H1 (cell line): ENCODE data around the gene RPS5. TPM values are rescaled to one million over a fixed set of nuclear protein-coding genes. Genes with fewer than 3 reads are reported as not detected.
A peak's percentile ranks its signal among the peaks of the same experiment; 100 is the strongest.

Experiments
- CTCF ChIA-PET: fragments of 300-600 bp; sonication (Branson Sonifier 250); formaldehyde crosslinking; loops from one replicate; lab custom pipeline; 2021; ENCODE audit not compliant: partially characterized antibody; lab: Charles Lee
- POLR2A ChIA-PET: fragments of 300-600 bp; sonication (Branson Sonifier 250); formaldehyde crosslinking; loops from one replicate; lab custom pipeline; 2021; ENCODE audit warnings: inconsistent platforms; ENCODE audit not compliant: partially characterized antibody; lab: Charles Lee
- DNase-seq, 2 experiments: peaks; one replicate each; pipeline versions ENCODE4 v3.0.0 to v3.0.0-alpha.2; 2010 to 2022; ENCODE audit warnings: low spot score in 2 of 2, low read depth in 1 of 2, mixed read lengths in 1 of 2
- FAIRE-seq: peaks from 2 replicates; lab custom pipeline; 2011; peaks lifted over from hg19 to GRCh38; lab: Jason Lieb, UNC
- H2AFZ ChIP-seq: 2 replicates; pipeline ENCODE4 v1.8.1; 2012; ENCODE audit warnings: low read length, inconsistent platforms
- H2AK5ac ChIP-seq: 2 replicates; pipeline ENCODE4 v1.6.1; 2013; ENCODE audit warnings: low read depth, low read length
- H2BK120ac ChIP-seq: replicated peaks from 2 replicates; pipeline ENCODE3; 2013; ENCODE audit warnings: low read depth, low read length, inconsistent platforms
- H2BK12ac ChIP-seq: 2 replicates; pipeline ENCODE4 v1.6.1; 2013; ENCODE audit warnings: low read depth, low read length
- H2BK15ac ChIP-seq: 2 replicates; pipeline ENCODE4 v1.6.1; 2013; ENCODE audit warnings: low read length
- H2BK20ac ChIP-seq: 2 replicates; pipeline ENCODE4 v1.6.1; 2013; ENCODE audit warnings: low read length
- H2BK5ac ChIP-seq: 2 replicates; pipeline ENCODE4 v1.6.1; 2013; ENCODE audit warnings: low read depth, low read length
- H3K14ac ChIP-seq: 2 replicates; pipeline ENCODE4 v1.6.1; 2013; ENCODE audit warnings: inconsistent platforms; ENCODE audit not compliant: insufficient read length
- H3K18ac ChIP-seq: 2 replicates; pipeline ENCODE4 v1.6.1; 2013; ENCODE audit warnings: low read length; ENCODE audit errors: extremely low read depth
- H3K23ac ChIP-seq: 2 replicates; pipeline ENCODE4 v1.6.1; 2013; ENCODE audit warnings: inconsistent platforms; ENCODE audit not compliant: insufficient read length
- H3K23me2 ChIP-seq: 2 replicates; pipeline ENCODE4 v1.6.1; 2013; ENCODE audit warnings: low read depth, low read length
- H3K27ac ChIP-seq: 2 replicates; pipeline ENCODE4 v1.6.1; 2011; ENCODE audit warnings: low read depth, low read length, inconsistent platforms
- H3K27me3 ChIP-seq, 4 experiments: replicated peaks in 1 of 4; 1 replicate in 1 of 4; 2 replicates in 3 of 4; pipeline versions ENCODE4 v1.6.1 to v1.8.1; 2011 to 2013; ENCODE audit warnings: low read length in 3 of 4, mild to moderate bottlenecking in 3 of 4, inconsistent platforms in 2 of 4, mixed read lengths in 2 of 4, moderate library complexity in 1 of 4; ENCODE audit not compliant: control insufficient read depth in 3 of 4, insufficient read depth in 3 of 4; ENCODE audit errors: extremely low read depth in 1 of 4
- H3K36me3 ChIP-seq, 4 experiments: 2 replicates each; pipeline versions ENCODE4 v1.6.1 to v1.8.1; 2011 to 2013; ENCODE audit warnings: mild to moderate bottlenecking in 4 of 4, low read length in 3 of 4, moderate library complexity in 2 of 4, control low read depth in 1 of 4, inconsistent platforms in 1 of 4; ENCODE audit not compliant: insufficient read depth in 4 of 4, control insufficient read depth in 2 of 4
- H3K4ac ChIP-seq: replicated peaks from 2 replicates; pipeline ENCODE3; 2013; ENCODE audit warnings: low read length, low read depth, mixed read lengths, inconsistent platforms; ENCODE audit not compliant: insufficient read length
- H3K4me1 ChIP-seq, 4 experiments: replicated peaks in 1 of 4; 1 replicate in 1 of 4; 2 replicates in 3 of 4; pipeline versions ENCODE4 v1.6.1 to v1.8.1; 2011 to 2013; ENCODE audit warnings: low read length in 3 of 4, inconsistent platforms in 2 of 4, mixed read lengths in 1 of 4; ENCODE audit not compliant: insufficient read depth in 4 of 4, control insufficient read depth in 3 of 4
- H3K4me2 ChIP-seq, 2 experiments: 2 replicates each; pipeline versions ENCODE4 v1.6.1 to v1.8.1; 2011 to 2013; ENCODE audit warnings: low read depth in 2 of 2, low read length in 2 of 2, control low read depth in 1 of 2, inconsistent platforms in 1 of 2, mild to moderate bottlenecking in 1 of 2; ENCODE audit not compliant: insufficient read depth in 1 of 2
- H3K4me3 ChIP-seq, 4 experiments: fragments of 200-600, 300-600 bp in 1 of 4; sonication (generic), shearing (Covaris generic), sonication (Bioruptor Twin) in 1 of 4; 2 replicates each; pipeline versions ENCODE4 v1.5.1 to v1.8.1; 2011 to 2016; ENCODE audit warnings: low read length in 4 of 4, low read depth in 3 of 4, control low read depth in 2 of 4, inconsistent platforms in 2 of 4, mild to moderate bottlenecking in 2 of 4, mixed read lengths in 1 of 4, moderate library complexity in 1 of 4; ENCODE audit not compliant: insufficient read depth in 2 of 4; ENCODE audit errors: extremely low read depth in 1 of 4
- H3K56ac ChIP-seq: replicated peaks from 2 replicates; pipeline ENCODE3; 2013; ENCODE audit warnings: low read depth, mild to moderate bottlenecking, mixed read lengths, low read length, inconsistent platforms; ENCODE audit not compliant: insufficient read length
- H3K79me1 ChIP-seq: 2 replicates; pipeline ENCODE4 v1.6.1; 2013; ENCODE audit warnings: low read depth, low read length, control low read depth
- H3K79me2 ChIP-seq, 2 experiments: 2 replicates each; pipeline versions ENCODE4 v1.6.1 to v1.8.1; 2012 to 2013; ENCODE audit warnings: low read length in 2 of 2, mild to moderate bottlenecking in 2 of 2, inconsistent platforms in 1 of 2; ENCODE audit not compliant: insufficient read depth in 2 of 2, control insufficient read depth in 1 of 2
- H3K9ac ChIP-seq, 4 experiments: replicated peaks in 1 of 4; 1 replicate in 1 of 4; 2 replicates in 3 of 4; pipeline versions ENCODE4 v1.6.1 to v1.8.1; 2011 to 2013; ENCODE audit warnings: low read depth in 3 of 4, low read length in 3 of 4, control low read depth in 2 of 4, mild to moderate bottlenecking in 2 of 4, moderate library complexity in 2 of 4, inconsistent platforms in 1 of 4; ENCODE audit errors: extremely low read depth in 1 of 4
- H3K9me3 ChIP-seq, 2 experiments: 2 replicates each; pipeline versions ENCODE4 v1.6.1 to v1.8.1; 2012 to 2013; ENCODE audit warnings: mild to moderate bottlenecking in 2 of 2, moderate library complexity in 2 of 2, control low read depth in 1 of 2, inconsistent platforms in 1 of 2, low read depth in 1 of 2, low read length in 1 of 2, mixed read lengths in 1 of 2; ENCODE audit not compliant: insufficient read depth in 2 of 2
- H4K20me1 ChIP-seq, 2 experiments: replicated peaks in 1 of 2; 2 replicates each; pipeline versions ENCODE3 to v1.8.1; 2011 to 2013; ENCODE audit warnings: inconsistent platforms in 2 of 2, low read length in 2 of 2, mild to moderate bottlenecking in 1 of 2; ENCODE audit not compliant: insufficient read depth in 2 of 2, control insufficient read depth in 1 of 2
- H4K5ac ChIP-seq: 2 replicates; pipeline ENCODE4 v1.6.1; 2013; ENCODE audit warnings: low read length, low read depth, mixed read lengths, inconsistent platforms; ENCODE audit not compliant: insufficient read length
- H4K8ac ChIP-seq: 2 replicates; pipeline ENCODE4 v1.8.0; 2013; ENCODE audit warnings: mild to moderate bottlenecking, moderate library complexity, low read length, inconsistent platforms; ENCODE audit not compliant: insufficient read depth; ENCODE audit errors: extremely low read depth
- H4K91ac ChIP-seq: replicated peaks from 2 replicates; pipeline ENCODE3; 2013; ENCODE audit warnings: low read length, mixed read lengths, inconsistent platforms; ENCODE audit not compliant: insufficient read length
- ASH2L ChIP-seq: fragments of 200-600, 300-600 bp; sonication (generic); IDR thresholded peaks from one replicate; pipeline ENCODE4 v1.7.1; 2017; ENCODE audit warnings: low read length
- E2F6 ChIP-seq: IDR thresholded peaks from 2 replicates; pipeline ENCODE4 v1.6.1; 2012; ENCODE audit warnings: inconsistent platforms
- GTF2F1 ChIP-seq: IDR thresholded peaks from 2 replicates; pipeline ENCODE4 v1.6.1; 2012; ENCODE audit warnings: low read depth, low read length, improper control_type of control experiment, borderline replicate concordance
- JUND ChIP-seq: IDR thresholded peaks from 2 replicates; pipeline ENCODE4 v1.6.1; 2011; ENCODE audit warnings: mild to moderate bottlenecking, improper control_type of control experiment, low read length
- KDM4A ChIP-seq: IDR thresholded peaks from one replicate; pipeline ENCODE4 v1.7.1; 2012; ENCODE audit warnings: low read depth, mild to moderate bottlenecking, moderate library complexity, low read length, inconsistent platforms; ENCODE audit not compliant: severe bottlenecking
- POLR2AphosphoS5 ChIP-seq: IDR thresholded peaks from 2 replicates; pipeline ENCODE4 v1.6.1; 2011; ENCODE audit warnings: low read depth, low read length
- RXRA ChIP-seq: IDR thresholded peaks from 2 replicates; pipeline ENCODE4 v1.6.1; 2011; ENCODE audit warnings: low read depth, mild to moderate bottlenecking, low read length, moderate library complexity; ENCODE audit not compliant: insufficient read depth
- SIN3A ChIP-seq, 2 experiments: IDR thresholded peaks in 1 of 2; conservative IDR thresholded peaks in 1 of 2; 2 replicates each; pipeline ENCODE4 v1.6.1; 2011 to 2012; ENCODE audit warnings: low read length in 2 of 2, improper control_type of control experiment in 1 of 2, low read depth in 1 of 2, mild to moderate bottlenecking in 1 of 2
- SUZ12 ChIP-seq: fragments of 200-600 bp; sonication (generic); IDR thresholded peaks from 2 replicates; pipeline ENCODE4 v1.6.1; 2012; ENCODE audit warnings: mild to moderate bottlenecking, inconsistent platforms, low read length, moderate library complexity, mixed read lengths
- YY1 ChIP-seq: IDR thresholded peaks from 2 replicates; pipeline ENCODE4 v1.6.1; 2011; ENCODE audit warnings: low read depth, mild to moderate bottlenecking, low read length
- WGBS, 2 experiments: shearing (Covaris generic) in 1 of 2; methylation state at CpG; one replicate each; pipeline versions ENCODE4 v1.1.6 to v1.1.7; 2013 to 2015; ENCODE audit warnings: low lambda C conversion rate in 2 of 2, mixed read lengths in 2 of 2, inconsistent platforms in 1 of 2, low coverage in 1 of 2, missing lambda C conversion rate in 1 of 2; ENCODE audit not compliant: insufficient replicate concordance in 2 of 2, insufficient coverage in 1 of 2, insufficient read length in 1 of 2; ENCODE audit errors: extremely low coverage in 1 of 2, missing lambda C conversion rate in 1 of 2; 5-methylcytosine and 5-hydroxymethylcytosine counted together
- polyA plus RNA-seq, 7 experiments: library from polyadenylated mRNA; depleted of rRNA in 3 of 7; stranded (reverse) in 5 of 7; unstranded in 2 of 7; fragments of >200 nt in 5 of 7; fragments of 200-250 nt in 2 of 7; gene quantifications; 1 replicate in 5 of 7; 2 replicates in 1 of 7; 4 replicates in 1 of 7; pipeline versions ENCODE4 v1.2.1 to v1.2.3, GENCODE V29; 2011 to 2013; ENCODE audit warnings: missing spikeins in 2 of 7, mixed read lengths in 2 of 7
- total RNA-seq: library from RNA; stranded (reverse); fragmentation: NEBNext Ultra II Directional; extraction: Animal tissue kit (Norgen Biotek cat#: 25700); gene quantifications from 2 replicates; pipeline ENCODE4 v1.2.1, GENCODE V29; 2021

The RPS5 gene
- total and polyA plus RNA-seq, 2 of the 8 experiments (the other 6 are each of a cell fraction or from before 2014, with no cell fraction given), result 1,557 to 5,731 TPM

DNA sequence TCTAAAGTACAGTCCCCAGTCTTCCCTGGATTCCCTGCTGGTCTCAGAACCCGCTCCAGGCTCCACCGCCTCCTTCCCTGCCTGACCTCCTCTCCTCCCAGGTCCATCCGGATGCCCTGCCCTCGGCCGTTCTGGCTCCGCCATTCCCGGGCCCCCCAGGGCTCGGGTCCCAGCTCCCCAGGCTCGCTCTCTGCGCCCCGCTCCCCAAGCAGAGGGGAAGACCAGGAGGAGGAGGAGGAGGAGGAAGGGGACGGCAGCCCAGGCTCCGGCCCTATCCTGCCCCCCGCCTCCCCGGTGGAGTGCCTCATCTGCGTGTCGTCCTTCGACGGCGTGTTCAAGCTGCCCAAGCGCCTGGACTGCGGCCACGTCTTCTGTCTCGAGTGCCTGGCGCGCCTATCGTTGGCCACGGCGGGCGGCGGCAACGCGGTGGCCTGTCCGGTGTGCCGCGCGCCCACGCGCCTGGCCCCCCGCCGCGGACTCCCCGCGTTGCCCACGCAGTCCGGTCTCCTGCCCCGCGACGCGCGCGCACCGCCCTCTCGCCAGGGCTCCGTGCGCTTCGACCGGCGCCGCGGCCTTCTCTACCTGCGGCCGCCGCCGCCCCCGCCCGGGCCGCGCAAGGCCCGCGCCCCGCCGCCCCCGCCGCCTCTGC, 9.0 kb downstream of the RPS5 start:
- ChIA-PET POLR2A (interaction anchor here (0.6 to 7.2 kb wide), 16 partner anchors 9 to 206 kb away, joined by 3 to 78 read pairs (median 7); partner anchors contain the start of genes CHMP2A, RPS5, ZNF497 and ZNF584), CTCF (interaction anchor here (0.9 kb wide), 1 partner anchor 99 kb away, joined by 3 read pairs; no protein-coding TSS in a partner anchor)
- Histone ChIP-seq H3K56ac (no peak overlapping the region), H2BK5ac (no peak overlapping the region), H4K91ac (no peak overlapping the region), H3K23ac (no peak overlapping the region), H3K9ac (peak overlapping the region in 1 of 4 experiments; percentile 38; a peak in 2 of 7 replicates), H3K27ac (no peak overlapping the region), H2AFZ (no peak overlapping the region), H3K27me3 (peaks cover 3 to 17% (median 11%) of the 10 kb centered on the region in 4 experiments; a peak in 6 of 7 replicates), H3K79me2 (peaks cover 0 to 4% of the 10 kb centered on the region in 2 experiments; a peak in 1 of 4 replicates), H3K4me3 (peak overlapping the region; percentile 6 to 67 (median 36)), H4K20me1 (peaks cover 12 to 15% of the 10 kb centered on the region in 2 experiments), H2BK120ac (no peak overlapping the region), H4K8ac (peak overlapping the region; percentile 78; the same call in 1 of the 2 replicates), H3K23me2 (peaks cover 12% of the 10 kb centered on the region), H2AK5ac (no peak overlapping the region), H3K36me3 (peaks cover 12 to 34% (median 26%) of the 10 kb centered on the region in 4 experiments), H3K4me1 (peaks cover 0 to 27% (median 17%) of the 10 kb centered on the region in 4 experiments; a peak in 5 of 7 replicates), H3K18ac (peak overlapping the region; percentile 60), H2BK15ac (no peak overlapping the region), H3K4ac (no peak overlapping the region), H3K79me1 (peaks cover 2% of the 10 kb centered on the region; the same call in 1 of the 2 replicates), H3K4me2 (peak overlapping the region; percentile 63 to 83), H4K5ac (no peak overlapping the region), H2BK20ac (no peak overlapping the region), H3K9me3 (no peaks in the 10 kb centered on the region), H3K14ac (no peak overlapping the region), H2BK12ac (no peak overlapping the region)
- DNase-seq, result peak in 1 of 2 experiments; percentile 82
- 2% methylated on average over 23 of the region's 75 CpGs; no CpG with 5 or more reads in 1 of the 2 experiments for WGBS, 2 experiments
- FAIRE-seq, result no peak
- TF ChIP-seq POLR2AphosphoS5 (peak; percentile 20; the same call in 1 of the 2 replicates), YY1 (0 out of 2 replicates have a peak, but pooled peaks have one; percentile 59), ASH2L (peak; percentile 24), SUZ12 (0 out of 2 replicates have a peak, but pooled peaks have one; percentile 28), KDM4A (peak; percentile 63), SIN3A (conservative IDR thresholded peaks at IDR 0.05 in 1 of 2, IDR thresholded peaks at IDR 0.05 in 1 of 2; ENCODE audit: low read depth in 1 of 2, low read length in 2 of 2) (peak in 1 of 2 experiments; percentile 51; a peak in 1 of 4 replicates), RXRA (no peak), JUND (no peak), E2F6 (0 out of 2 replicates have a peak, but pooled peaks have one; percentile 9), GTF2F1 (no peak)
